ENCODE data around the gene GH1.
"Not testable (repeated sequence)": the region's sequence is repeated elsewhere in the genome, so short reads cannot be mapped to it uniquely, and the experiment has no call there.

Gene GH1

DNA sequence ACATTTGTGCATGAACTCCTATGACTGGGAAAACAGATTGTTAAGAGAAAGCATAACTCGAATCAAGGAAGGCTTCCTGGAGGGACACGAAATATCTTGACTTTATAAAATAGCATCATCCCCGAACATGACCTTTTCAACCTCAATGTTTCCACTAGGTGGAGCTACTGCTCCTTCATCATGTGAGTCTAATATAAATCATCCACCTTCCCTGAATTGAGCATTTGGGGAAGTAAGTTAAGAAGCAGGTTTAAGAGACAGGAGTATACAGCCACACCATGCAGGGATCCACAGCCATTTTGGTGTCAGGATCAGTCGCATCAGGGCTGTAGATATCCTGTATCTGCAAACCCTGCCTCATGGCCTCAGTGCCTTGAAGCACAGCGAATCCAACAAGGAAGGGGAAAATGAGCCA, 14.8 kb downstream of the GH1 start:
- H3K36me3 ChIP-seq (ENCODE audit: insufficient read depth, low read length); H3K27ac ChIP-seq (ENCODE audit: low read depth, low read length, poor library complexity, severe bottlenecking); H3F3A ChIP-seq (ENCODE audit: insufficient read depth, low read length); H4K20me1 ChIP-seq (ENCODE audit: insufficient read depth, low read length); H3K9me3 ChIP-seq (ENCODE audit: low read length); H3K4me2 ChIP-seq (ENCODE audit: low read length); H3K79me2 ChIP-seq (ENCODE audit: insufficient read depth, low read length); H3K4me1 ChIP-seq (ENCODE audit: insufficient read depth, low read length, severe bottlenecking); H2AFZ ChIP-seq (ENCODE audit: low read length); H3K9me2 ChIP-seq (ENCODE audit: low read depth, low read length); H3K9ac ChIP-seq (ENCODE audit: low read length); H3K27me3 ChIP-seq (ENCODE audit: insufficient read depth, low read length); H3K4me3 ChIP-seq (ENCODE audit: low read depth, low read length, poor library complexity, severe bottlenecking): not testable (repeated sequence)
- TF ChIP-seq CTCF (IDR thresholded peaks at IDR 0.05; ENCODE audit: low read length): peak; percentile 30; the same call in 1 of the 2 replicates

GRCh38 chr17:63901971-63902370, 16.7 kb downstream of the GH1 start:
- not testable (repeated sequence) for H3K27me3 ChIP-seq (ENCODE audit: insufficient read depth, low read length)

DNA sequence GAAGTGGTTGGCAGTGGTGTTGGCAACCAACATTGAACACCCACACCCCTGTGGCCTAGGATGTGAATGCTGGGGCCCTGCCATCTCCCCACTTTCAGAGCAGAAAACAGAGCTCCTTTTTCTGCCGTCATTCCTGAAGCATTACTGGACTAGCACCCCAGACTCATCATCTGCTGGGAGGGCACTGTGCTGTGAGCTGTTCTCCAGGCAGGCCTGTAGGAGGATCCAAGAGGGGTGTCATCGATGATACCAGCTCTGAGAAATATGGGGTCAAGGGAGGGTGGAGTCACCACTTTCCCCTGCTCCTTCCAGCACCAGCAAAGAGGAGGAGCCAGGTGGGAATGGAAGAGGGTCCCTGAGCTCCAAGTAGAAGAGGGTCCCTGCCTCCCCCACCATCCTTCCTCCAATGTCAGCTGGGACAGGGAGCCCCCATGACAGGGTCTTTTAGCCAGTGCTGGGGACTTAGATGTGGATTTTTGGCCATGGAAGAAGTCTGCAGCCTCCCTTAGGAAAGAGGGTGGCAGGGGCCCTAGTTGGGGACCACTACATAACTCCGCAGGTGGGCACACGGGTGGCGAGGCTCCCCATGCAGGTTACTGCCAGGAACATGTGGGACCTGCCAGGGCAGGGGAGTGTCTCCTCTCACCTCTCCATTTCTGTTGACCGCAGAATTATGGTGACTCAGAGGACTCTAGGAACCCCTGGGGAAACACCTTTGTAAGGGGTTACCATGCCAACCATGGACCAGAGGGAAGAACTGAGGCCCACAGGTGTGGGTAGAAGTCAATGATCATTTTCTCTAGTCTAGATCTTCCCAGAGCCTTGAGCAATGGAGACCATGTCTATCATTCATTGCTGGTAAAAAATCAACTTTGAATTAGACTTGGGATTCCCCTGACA, 19.5 kb downstream of the GH1 start:
- not testable (repeated sequence) for H3K36me3 ChIP-seq (ENCODE audit: insufficient read depth, low read length); H4K20me1 ChIP-seq (ENCODE audit: insufficient read depth, low read length); H3K9me2 ChIP-seq (ENCODE audit: low read depth, low read length); H3K27ac ChIP-seq (ENCODE audit: low read depth, low read length, poor library complexity, severe bottlenecking); H3K79me2 ChIP-seq (ENCODE audit: insufficient read depth, low read length); H3K4me1 ChIP-seq (ENCODE audit: insufficient read depth, low read length, severe bottlenecking); H2AFZ ChIP-seq (ENCODE audit: low read length); H3K9ac ChIP-seq (ENCODE audit: low read length); H3K4me3 ChIP-seq (ENCODE audit: low read depth, low read length, poor library complexity, severe bottlenecking); H3K27me3 ChIP-seq (ENCODE audit: insufficient read depth, low read length); H3K9me3 ChIP-seq (ENCODE audit: low read length); H3F3A ChIP-seq (ENCODE audit: insufficient read depth, low read length); H3K4me2 ChIP-seq (ENCODE audit: low read length)

More at GRCh38 chr17:63901971-63902370, 16.7 kb downstream of the GH1 start:
- not testable (repeated sequence) for H3K4me2 ChIP-seq (ENCODE audit: low read length); H2AFZ ChIP-seq (ENCODE audit: low read length); H3K9ac ChIP-seq (ENCODE audit: low read length); H3F3A ChIP-seq (ENCODE audit: insufficient read depth, low read length); H3K4me1 ChIP-seq (ENCODE audit: insufficient read depth, low read length, severe bottlenecking); H3K79me2 ChIP-seq (ENCODE audit: insufficient read depth, low read length); H3K27ac ChIP-seq (ENCODE audit: low read depth, low read length, poor library complexity, severe bottlenecking); H4K20me1 ChIP-seq (ENCODE audit: insufficient read depth, low read length); H3K36me3 ChIP-seq (ENCODE audit: insufficient read depth, low read length); H3K9me3 ChIP-seq (ENCODE audit: low read length); H3K9me2 ChIP-seq (ENCODE audit: low read depth, low read length); H3K4me3 ChIP-seq (ENCODE audit: low read depth, low read length, poor library complexity, severe bottlenecking)

DNA sequence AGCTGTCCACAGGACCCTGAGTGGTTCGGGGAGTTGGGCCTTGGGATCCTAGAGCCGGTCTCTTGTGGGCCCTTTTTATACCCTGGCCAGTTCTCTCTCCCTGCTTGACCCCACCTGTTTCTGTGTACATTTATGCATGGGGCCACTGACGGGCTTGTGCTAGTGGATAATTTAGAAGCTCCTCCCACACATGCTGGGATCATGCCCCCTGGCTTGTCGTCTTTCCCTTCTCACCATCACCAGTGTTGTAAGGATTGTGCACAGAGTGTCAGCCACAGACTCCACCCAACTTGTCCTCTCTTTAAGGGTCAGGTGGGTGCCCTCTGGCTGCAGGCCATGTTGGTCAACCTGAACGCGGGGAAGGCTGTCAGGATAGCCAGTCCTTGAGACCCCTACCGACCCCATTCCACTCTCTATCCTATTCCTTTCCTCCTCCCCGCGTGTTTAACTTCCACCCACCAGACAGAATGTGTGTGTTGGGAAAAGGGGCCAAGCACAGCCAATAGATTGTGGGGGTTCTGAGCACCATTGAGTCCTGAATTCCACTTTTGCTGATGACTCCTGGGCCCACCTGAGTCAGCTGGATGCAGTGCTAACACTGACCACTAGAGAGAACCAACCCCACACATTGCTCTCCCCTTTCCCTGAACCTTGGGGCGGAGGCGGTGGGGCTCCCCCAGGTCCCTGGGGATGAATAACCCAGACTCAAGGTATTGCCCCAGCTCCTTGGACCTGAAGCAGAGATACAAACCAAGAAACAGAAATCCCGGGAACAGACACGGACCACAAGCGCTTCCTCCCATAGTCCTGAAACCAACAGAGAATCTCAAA, 21.9 kb downstream of the GH1 start, which contains the start of gene CSH1:
TSS of gene CSH1 (minus strand) at position 51 of the 831 bp plus-strand sequence. CDS start 63 bp downstream, outside the sequence.
- H3K9me2 ChIP-seq (ENCODE audit: low read depth, low read length); H3K4me1 ChIP-seq (ENCODE audit: insufficient read depth, low read length, severe bottlenecking); H3K27me3 ChIP-seq (ENCODE audit: insufficient read depth, low read length); H3K9me3 ChIP-seq (ENCODE audit: low read length); H3K27ac ChIP-seq (ENCODE audit: low read depth, low read length, poor library complexity, severe bottlenecking); H2AFZ ChIP-seq (ENCODE audit: low read length); H3K4me3 ChIP-seq (ENCODE audit: low read depth, low read length, poor library complexity, severe bottlenecking); H4K20me1 ChIP-seq (ENCODE audit: insufficient read depth, low read length); H3F3A ChIP-seq (ENCODE audit: insufficient read depth, low read length); H3K4me2 ChIP-seq (ENCODE audit: low read length); H3K36me3 ChIP-seq (ENCODE audit: insufficient read depth, low read length); H3K79me2 ChIP-seq (ENCODE audit: insufficient read depth, low read length); H3K9ac ChIP-seq (ENCODE audit: low read length): not testable (repeated sequence)

DNA sequence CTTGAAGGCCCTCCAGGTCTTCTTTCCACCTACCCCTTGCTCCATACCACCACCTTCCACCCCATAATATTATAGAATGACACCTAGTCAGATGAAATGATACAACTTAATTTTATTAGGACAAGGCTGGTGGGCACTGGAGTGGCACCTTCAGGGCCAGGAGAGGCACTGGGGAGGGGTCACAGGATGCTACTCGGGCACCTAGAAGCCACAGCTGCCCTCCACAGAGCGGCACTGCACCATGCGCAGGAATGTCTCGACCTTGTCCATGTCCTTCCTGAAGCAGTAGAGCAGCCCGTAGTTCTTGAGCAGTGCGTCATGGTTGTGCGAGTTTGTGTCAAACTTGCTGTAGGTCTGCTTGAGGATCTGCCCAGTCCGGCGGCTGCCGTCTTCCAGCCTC, 23.8 kb downstream of the GH1 start:
- not testable (repeated sequence) for H3K9me3 ChIP-seq (ENCODE audit: low read length); H3K4me1 ChIP-seq (ENCODE audit: insufficient read depth, low read length, severe bottlenecking); H2AFZ ChIP-seq (ENCODE audit: low read length); H3K79me2 ChIP-seq (ENCODE audit: insufficient read depth, low read length); H3K4me3 ChIP-seq (ENCODE audit: low read depth, low read length, poor library complexity, severe bottlenecking); H3K4me2 ChIP-seq (ENCODE audit: low read length); H3K9ac ChIP-seq (ENCODE audit: low read length); H3K9me2 ChIP-seq (ENCODE audit: low read depth, low read length); H3K27ac ChIP-seq (ENCODE audit: low read depth, low read length, poor library complexity, severe bottlenecking); H3K36me3 ChIP-seq (ENCODE audit: insufficient read depth, low read length); H3K27me3 ChIP-seq (ENCODE audit: insufficient read depth, low read length); H4K20me1 ChIP-seq (ENCODE audit: insufficient read depth, low read length); H3F3A ChIP-seq (ENCODE audit: insufficient read depth, low read length)

DNA sequence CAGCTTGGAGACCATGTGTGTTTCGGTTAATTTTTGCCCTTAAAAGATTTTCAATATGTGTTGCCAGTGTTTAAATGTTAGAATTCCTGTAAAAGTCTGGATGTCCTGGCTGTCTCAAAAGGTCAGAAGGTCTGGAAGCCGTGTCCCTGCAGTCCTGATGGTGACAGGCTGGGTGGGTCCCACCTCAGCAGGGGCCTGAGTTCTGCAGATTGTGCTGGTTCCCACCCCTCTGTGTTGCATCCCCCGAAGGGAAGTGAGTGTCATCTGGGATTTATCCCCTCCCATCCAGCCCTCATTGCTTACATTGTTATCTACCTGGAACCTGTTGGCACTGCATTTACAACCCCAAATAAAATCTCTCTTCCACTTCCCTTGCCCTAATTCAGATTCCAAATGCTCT, 24.6 kb downstream of the GH1 start:
- H2AFZ ChIP-seq (ENCODE audit: low read length); H3F3A ChIP-seq (ENCODE audit: insufficient read depth, low read length); H3K4me1 ChIP-seq (ENCODE audit: insufficient read depth, low read length, severe bottlenecking); H3K36me3 ChIP-seq (ENCODE audit: insufficient read depth, low read length); H3K4me2 ChIP-seq (ENCODE audit: low read length); H3K9me2 ChIP-seq (ENCODE audit: low read depth, low read length); H4K20me1 ChIP-seq (ENCODE audit: insufficient read depth, low read length); H3K27ac ChIP-seq (ENCODE audit: low read depth, low read length, poor library complexity, severe bottlenecking); H3K79me2 ChIP-seq (ENCODE audit: insufficient read depth, low read length); H3K27me3 ChIP-seq (ENCODE audit: insufficient read depth, low read length); H3K9me3 ChIP-seq (ENCODE audit: low read length); H3K4me3 ChIP-seq (ENCODE audit: low read depth, low read length, poor library complexity, severe bottlenecking); H3K9ac ChIP-seq (ENCODE audit: low read length): not testable (repeated sequence)

All from OCI-LY1 (cell line).